Inflammatory macrophage (primary cell): ENCODE results near the gene SLC27A6.
"Not testable (repeated sequence)": the region's sequence is repeated elsewhere in the genome, so short reads cannot be mapped to it uniquely, and the experiment has no call there.

ENCODE experiments used
- DNase-seq, 2 donors: peaks; one replicate each; pipeline ENCODE4 v3.0.0-alpha.2; 2020 to 2022

The SLC27A6 gene

GRCh38 chr5:129001841-129002526, 36.7 kb downstream of the SLC27A6 start:
- no peak for DNase-seq

GRCh38 chr5:129002527-129002842, 37.2 kb downstream of the SLC27A6 start:
- DNase-seq = no peak

- no peak for DNase-seq
Measured at GRCh38 chr5:129003232-129003631, 37.9 kb downstream of the SLC27A6 start.

GRCh38 chr5:129014185-129014584, 48.9 kb downstream of the SLC27A6 start:
- DNase-seq = no peak

GRCh38 chr5:129018837-129019236, 53.5 kb downstream of the SLC27A6 start:
- no peak for DNase-seq

GRCh38 chr5:129019401-129019908, 54.2 kb downstream of the SLC27A6 start:
- no peak for DNase-seq

GRCh38 chr5:129020683-129021082, 55.4 kb downstream of the SLC27A6 start:
- no peak for DNase-seq

- DNase-seq = no peak
Measured at GRCh38 chr5:129021744-129022143, 56.5 kb downstream of the SLC27A6 start.

- DNase-seq = no peak
Measured at GRCh38 chr5:129022599-129022998, 57.3 kb downstream of the SLC27A6 start.

GRCh38 chr5:129027260-129027659, 62.0 kb downstream of the SLC27A6 start:
- DNase-seq = no peak

GRCh38 chr5:129031886-129032683, 66.8 kb downstream of the SLC27A6 start:
- no peak for DNase-seq

- not testable (repeated sequence) for DNase-seq
Measured at GRCh38 chr5:129036257-129036656, 71.0 kb downstream of the SLC27A6 start.

GRCh38 chr5:129041196-129041881, 76.1 kb downstream of the SLC27A6 start:
- no peak for DNase-seq

GRCh38 chr5:129042306-129042705, 77.0 kb downstream of the SLC27A6 start:
- no peak for DNase-seq

GRCh38 chr5:129043894-129044293, 78.6 kb downstream of the SLC27A6 start:
- DNase-seq = no peak

GRCh38 chr5:129046151-129046550, 80.9 kb downstream of the SLC27A6 start:
- DNase-seq = no peak

- no peak for DNase-seq
Measured at GRCh38 chr5:129048509-129048908, 83.2 kb downstream of the SLC27A6 start.

- no peak for DNase-seq
Measured at GRCh38 chr5:129049126-129049799, 84.0 kb downstream of the SLC27A6 start.

GRCh38 chr5:129051283-129051682, 86.0 kb downstream of the SLC27A6 start:
- no peak for DNase-seq

GRCh38 chr5:129053438-129053837, 88.2 kb downstream of the SLC27A6 start:
- no peak for DNase-seq

- DNase-seq = no peak
Measured at GRCh38 chr5:129057329-129057728, 92.0 kb downstream of the SLC27A6 start.

- no peak for DNase-seq
Measured at GRCh38 chr5:129061849-129062248, 96.6 kb downstream of the SLC27A6 start.
